NCI-H1694 treated with DMSO at 0.1 percent for 48 hours (cell line): ENCODE measurements around the gene RPL7A.
"Not testable (repeated sequence)": the region's sequence is repeated elsewhere in the genome, so short reads cannot be mapped to it uniquely, and the experiment has no call there.

Source experiments
- DNase-seq: peaks from one replicate; lab custom pipeline; 2025; lab: John Stamatoyannopoulos, UW

RPL7A gene

GRCh38 chr9:133368249-133368881, 20.3 kb downstream of the RPL7A start:
- DNase-seq = no peak

DNA sequence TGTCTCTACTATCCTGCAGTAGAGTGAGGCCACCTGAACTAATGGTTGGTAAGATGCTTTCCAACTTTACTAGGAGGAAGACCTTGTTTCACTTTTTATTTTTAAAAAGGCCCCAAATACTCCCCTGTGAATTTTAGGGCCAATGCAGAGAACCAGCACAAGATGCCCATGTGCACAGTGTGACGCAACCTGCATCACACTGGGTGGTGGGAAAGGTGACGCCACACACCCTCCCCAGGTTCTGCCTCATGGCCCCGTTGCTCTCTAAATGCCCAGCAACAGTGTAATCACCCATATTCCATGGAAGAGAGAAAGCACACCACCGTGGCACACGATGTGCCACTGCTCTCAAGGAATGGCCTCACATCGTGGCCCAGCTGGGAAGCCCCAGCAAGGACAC, 21.4 kb downstream of the RPL7A start:
- no peak for DNase-seq

DNA sequence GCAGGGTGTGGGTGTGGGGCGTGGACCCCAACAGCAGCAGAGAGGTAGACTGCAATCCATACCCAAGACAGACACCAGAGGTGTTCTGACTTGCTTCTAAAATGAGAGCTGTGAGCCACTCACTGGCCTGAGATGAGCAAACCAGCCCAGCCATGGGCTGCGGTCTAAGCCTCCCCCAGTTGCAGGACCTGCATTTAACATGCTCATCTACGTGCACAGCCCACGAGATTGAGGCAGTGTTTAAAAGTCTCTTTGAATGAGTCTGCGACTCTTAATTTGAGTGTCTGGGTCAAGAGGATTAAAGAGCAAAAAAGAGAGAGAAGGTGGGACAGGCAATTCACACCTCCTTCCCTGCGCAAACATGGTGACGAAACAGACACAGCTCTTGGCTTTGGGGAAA, 21.9 kb downstream of the RPL7A start:
- DNase-seq = no peak

- no peak for DNase-seq
Measured at GRCh38 chr9:133370685-133371084, 22.7 kb downstream of the RPL7A start.

GRCh38 chr9:133371261-133371711, 23.3 kb downstream of the RPL7A start:
- DNase-seq = no peak

- no peak for DNase-seq
Measured at GRCh38 chr9:133372144-133372543, 24.1 kb downstream of the RPL7A start.

- no peak for DNase-seq
Measured at GRCh38 chr9:133374612-133375115, 26.6 kb downstream of the RPL7A start.

- DNase-seq = no peak
Measured at GRCh38 chr9:133375116-133375723, 27.2 kb downstream of the RPL7A start.

- DNase-seq = peak; percentile 79
Measured at GRCh38 chr9:133375724-133376654, 28.0 kb downstream of the RPL7A start, which contains the start of the genes STKLD1 and SURF4. STKLD1 (plus strand) TSS chr9:133376366; CDS start chr9:133376474, 108 bp downstream. SURF4 (minus strand) TSS chr9:133376060; CDS start chr9:133375969, 91 bp downstream.

DNA sequence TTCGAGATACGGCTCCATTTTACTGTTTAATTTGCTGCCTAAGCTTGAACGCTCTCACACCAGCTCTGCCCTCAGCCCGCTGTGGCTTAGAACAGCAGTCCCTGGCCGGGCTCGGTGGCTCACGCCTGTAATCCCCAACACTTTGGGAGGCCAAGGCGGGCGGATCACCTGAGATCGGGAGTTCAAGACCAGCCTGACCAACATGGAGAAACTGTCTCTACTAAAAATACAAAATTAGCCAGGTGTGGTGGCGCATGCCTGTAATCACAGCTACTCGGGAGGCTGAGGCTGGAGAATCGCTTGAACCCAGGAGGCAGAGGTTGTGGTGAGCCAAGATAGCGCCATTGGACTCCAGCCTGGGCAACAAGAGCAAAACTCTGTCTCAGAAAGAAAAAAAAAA, 29.3 kb downstream of the RPL7A start:
- not testable (repeated sequence) for DNase-seq

- DNase-seq = peak; percentile 64
Measured at GRCh38 chr9:133377721-133378216, 29.8 kb downstream of the RPL7A start.

DNA sequence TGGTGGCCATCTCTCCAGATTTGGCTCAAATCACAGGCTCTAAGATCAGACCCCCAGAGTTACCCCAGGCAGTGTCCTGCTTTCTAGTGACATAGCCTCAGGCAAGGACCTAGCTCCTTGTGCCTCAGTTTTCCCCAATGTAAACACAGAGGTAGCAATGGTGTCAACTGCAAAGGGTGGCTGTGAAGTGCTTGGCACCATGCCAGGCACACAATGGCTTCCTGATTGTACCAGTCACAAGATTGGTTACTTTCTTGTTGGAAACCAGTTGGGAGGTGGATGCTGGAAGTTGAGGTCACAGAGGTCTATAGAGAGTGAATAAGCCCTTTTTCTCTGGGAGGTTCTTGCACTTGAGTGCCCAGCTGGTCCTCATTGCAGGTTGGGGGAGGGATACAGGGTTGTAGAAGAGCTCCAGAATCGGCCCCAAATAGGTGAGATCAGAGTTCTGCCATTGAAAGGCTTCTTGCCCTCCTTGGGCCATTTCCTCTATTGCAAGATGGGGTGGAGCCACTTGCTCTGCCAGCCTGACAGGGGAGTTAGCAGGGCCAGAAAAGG, 30.5 kb downstream of the RPL7A start:
- no peak for DNase-seq

DNA sequence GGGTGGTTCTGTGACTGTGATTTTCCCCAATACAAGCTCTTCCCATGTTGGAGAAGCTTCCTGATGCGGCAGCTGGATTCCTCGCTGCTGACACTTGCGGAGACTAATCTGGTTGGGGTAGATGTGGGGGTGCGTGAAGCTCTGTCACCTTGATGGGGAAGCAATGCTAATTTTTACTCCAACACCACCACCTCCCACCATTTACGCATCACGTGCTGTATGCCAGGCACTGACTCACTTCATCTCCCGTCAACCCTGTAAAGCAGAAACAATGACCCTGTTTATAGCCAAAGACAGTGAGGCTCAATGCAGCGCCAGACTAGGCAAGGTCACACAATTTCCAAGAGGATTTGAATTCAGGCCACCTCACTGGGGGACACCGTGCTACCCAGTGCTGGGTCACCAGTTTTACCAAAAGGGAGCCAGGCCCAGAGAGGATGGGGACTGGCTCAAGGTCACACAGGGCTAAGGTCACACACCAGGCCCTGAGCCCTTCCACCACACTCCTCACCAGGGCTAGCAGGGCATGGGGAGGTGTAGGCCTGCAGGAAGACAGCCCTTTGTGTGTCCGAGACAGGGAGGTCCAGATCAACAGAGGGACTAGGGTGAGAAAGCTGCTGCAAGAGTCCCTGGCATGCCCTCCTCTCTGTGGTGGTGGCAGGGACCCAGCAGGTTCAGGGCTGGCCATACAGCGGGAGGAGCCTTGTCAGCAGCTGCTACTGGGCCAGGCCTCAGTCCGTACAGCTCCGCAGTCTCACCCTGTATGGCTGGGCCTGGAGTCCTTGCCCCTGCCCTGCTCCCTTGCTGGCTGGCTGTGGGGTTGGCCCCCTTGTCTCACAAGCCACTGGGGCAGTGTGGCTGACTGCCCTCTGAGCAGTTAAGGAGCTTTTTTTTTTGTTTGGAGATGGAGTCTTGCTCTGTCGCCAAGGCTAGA, 31.4 kb downstream of the RPL7A start:
- DNase-seq = no peak

- no peak for DNase-seq
Measured at GRCh38 chr9:133380734-133381133, 32.7 kb downstream of the RPL7A start.

- DNase-seq = no peak
Measured at GRCh38 chr9:133382507-133383141, 34.6 kb downstream of the RPL7A start.

DNA sequence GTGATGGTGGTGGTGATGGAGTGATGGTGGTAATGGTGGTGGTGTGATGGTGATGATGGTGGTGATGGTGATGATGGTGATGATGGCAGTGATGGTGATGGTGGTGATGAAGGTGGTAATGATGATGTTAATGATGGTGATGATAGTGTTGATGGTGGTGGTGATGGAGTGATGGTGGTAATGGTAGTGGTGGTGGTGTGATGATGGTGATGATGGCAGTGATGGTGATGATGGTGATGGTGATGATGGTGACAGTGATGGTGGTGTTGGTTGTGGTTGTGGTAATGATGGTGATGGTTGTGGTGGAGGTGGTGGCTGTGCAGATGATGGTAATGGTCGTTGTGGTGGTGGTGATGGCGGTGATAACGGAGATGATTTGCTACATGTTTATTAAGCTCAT, 35.4 kb downstream of the RPL7A start:
- DNase-seq = no peak

GRCh38 chr9:133384736-133385321, 36.8 kb downstream of the RPL7A start:
- peak; percentile 69 for DNase-seq

GRCh38 chr9:133385452-133385851, 37.4 kb downstream of the RPL7A start:
- DNase-seq = no peak

- DNase-seq = no peak
Measured at GRCh38 chr9:133386338-133386737, 38.3 kb downstream of the RPL7A start.

- DNase-seq = peak; percentile 61
Measured at GRCh38 chr9:133387680-133388079, 39.7 kb downstream of the RPL7A start.
